Measurements from ENCODE around the gene TGIF2. TPM values are rescaled to one million over a fixed set of nuclear protein-coding genes. Genes with fewer than 3 reads are reported as not detected.
"Not testable (repeated sequence)": the region's sequence is repeated elsewhere in the genome, so short reads cannot be mapped to it uniquely, and the experiment has no call there.

Gene TGIF2
- total and polyA plus RNA-seq, 2 of the 8 experiments (the other 6 are each of a cell fraction or from before 2014, with no cell fraction given) = 49.7 to 76.7 TPM

DNA sequence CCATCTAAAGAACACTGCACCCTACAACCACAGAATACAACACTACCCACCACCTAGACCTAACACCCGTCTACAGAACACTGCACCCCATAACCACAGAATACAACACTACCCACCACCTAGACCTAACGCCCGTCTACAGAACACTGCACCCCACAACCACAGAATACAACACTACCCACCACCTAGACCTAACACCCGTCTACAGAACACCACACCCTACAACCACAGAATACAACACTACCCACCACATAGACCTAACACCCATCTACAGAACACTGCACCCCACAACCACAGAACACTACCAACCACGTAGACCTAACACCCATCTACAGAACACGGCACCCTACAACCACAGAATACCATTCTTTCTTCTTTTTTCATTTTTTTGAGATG is 8.7 kb upstream of the TGIF2 start:
- not testable (repeated sequence) for H3K4ac ChIP-seq (replicated peaks; ENCODE audit: insufficient read length, low read depth, low read length); H2AFZ ChIP-seq (ENCODE audit: low read length); H2BK12ac ChIP-seq (ENCODE audit: low read depth, low read length); H3K27ac ChIP-seq (ENCODE audit: low read depth, low read length); DNase-seq (ENCODE audit: low read depth in 1 of 2, low spot score in 2 of 2); H2BK15ac ChIP-seq (ENCODE audit: low read length); H2AK5ac ChIP-seq (ENCODE audit: low read depth, low read length); H3K14ac ChIP-seq (ENCODE audit: insufficient read length); H3K23ac ChIP-seq (ENCODE audit: insufficient read length); H3K4me2 ChIP-seq (ENCODE audit: insufficient read depth in 1 of 2, low read depth in 2 of 2, low read length in 2 of 2); H4K91ac ChIP-seq (replicated peaks; ENCODE audit: insufficient read length, low read length); H3K36me3 ChIP-seq (ENCODE audit: control insufficient read depth in 2 of 4, insufficient read depth in 4 of 4, low read length in 3 of 4); H2BK120ac ChIP-seq (replicated peaks; ENCODE audit: low read depth, low read length); H3K9ac ChIP-seq (replicated peaks in 1 of 4; ENCODE audit: extremely low read depth in 1 of 4, low read depth in 3 of 4, low read length in 3 of 4); H2BK20ac ChIP-seq (ENCODE audit: low read length); FAIRE-seq; H4K8ac ChIP-seq (ENCODE audit: extremely low read depth, insufficient read depth, low read length); H3K4me3 ChIP-seq (ENCODE audit: extremely low read depth in 1 of 4, insufficient read depth in 2 of 4, low read depth in 3 of 4, low read length in 4 of 4); H3K27me3 ChIP-seq (replicated peaks in 1 of 4; ENCODE audit: control insufficient read depth in 3 of 4, extremely low read depth in 1 of 4, insufficient read depth in 3 of 4, low read length in 3 of 4); H3K9me3 ChIP-seq (ENCODE audit: insufficient read depth in 2 of 2, low read depth in 1 of 2, low read length in 1 of 2); H4K5ac ChIP-seq (ENCODE audit: insufficient read length, low read depth, low read length); H4K20me1 ChIP-seq (replicated peaks in 1 of 2; ENCODE audit: control insufficient read depth in 1 of 2, insufficient read depth in 2 of 2, low read length in 2 of 2); H3K79me1 ChIP-seq (ENCODE audit: low read depth, low read length); H3K18ac ChIP-seq (ENCODE audit: extremely low read depth, low read length); H3K23me2 ChIP-seq (ENCODE audit: low read depth, low read length); H3K56ac ChIP-seq (replicated peaks; ENCODE audit: insufficient read length, low read depth, low read length); H2BK5ac ChIP-seq (ENCODE audit: low read depth, low read length)
- Histone ChIP-seq H3K79me2 (ENCODE audit: control insufficient read depth in 1 of 2, insufficient read depth in 2 of 2, low read length in 2 of 2) (peaks cover 6 to 19% of the 10 kb centered on the region in 2 experiments; a peak in 2 of 4 replicates), H3K4me1 (replicated peaks in 1 of 4; ENCODE audit: control insufficient read depth in 3 of 4, insufficient read depth in 4 of 4, low read length in 3 of 4) (peaks cover 6 to 10% (median 8%) of the 10 kb centered on the region in 4 experiments)
- ChIA-PET CTCF (ENCODE audit: partially characterized antibody) (interaction anchor here (1.1 to 18.0 kb wide), 2 partner anchors 25 to 40 kb away, joined by 4 to 202 read pairs; partner anchors contain the start of gene RAB5IF), POLR2A (ENCODE audit: partially characterized antibody) (interaction anchor here (17.6 kb wide), 1 partner anchor 29 kb away, joined by 388 read pairs; the partner anchor contains the start of gene RAB5IF)
- WGBS, 2 experiments (ENCODE audit: extremely low coverage in 1 of 2, insufficient coverage in 1 of 2, insufficient read length in 1 of 2, insufficient replicate concordance in 2 of 2, low coverage in 1 of 2, low lambda C conversion rate in 2 of 2, missing lambda C conversion rate in 1 of 2) = 88% methylated on average over 6 of the region's 6 CpGs; no CpG with 5 or more reads in 1 of the 2 experiments
